Coronary artery (tissue), 2 donors: Measurements from ENCODE around the gene TSSK3.

ENCODE experiments used
- DNase-seq: peaks from one replicate; pipeline ENCODE4 v3.0.0-alpha.2; 2017; ENCODE audit warnings: low spot score
- H3K27ac ChIP-seq, 2 donors: fragments of 200-600 bp; sonication (generic); one replicate each; pipeline ENCODE4 v1.5.1; 2016 to 2019
- H3K4me3 ChIP-seq: fragments of 200-600 bp; sonication (generic); 2 replicates; pipeline ENCODE4 v1.5.1; 2016; ENCODE audit warnings: mild to moderate bottlenecking, moderate library complexity
- CTCF ChIP-seq: fragments of 200-600 bp; sonication (generic); IDR thresholded peaks from one replicate; pipeline ENCODE4 v1.5.1; 2019; ENCODE audit warnings: antibody characterized with exemption

Gene TSSK3

GRCh38 chr1:32330558-32331151 lies 31.7 kb upstream of the TSSK3 start:
- TF ChIP-seq CTCF: no peak
- no peak for DNase-seq
- H3K27ac ChIP-seq: no peak overlapping the region
- H3K4me3 ChIP-seq: no peak overlapping the region

DNA sequence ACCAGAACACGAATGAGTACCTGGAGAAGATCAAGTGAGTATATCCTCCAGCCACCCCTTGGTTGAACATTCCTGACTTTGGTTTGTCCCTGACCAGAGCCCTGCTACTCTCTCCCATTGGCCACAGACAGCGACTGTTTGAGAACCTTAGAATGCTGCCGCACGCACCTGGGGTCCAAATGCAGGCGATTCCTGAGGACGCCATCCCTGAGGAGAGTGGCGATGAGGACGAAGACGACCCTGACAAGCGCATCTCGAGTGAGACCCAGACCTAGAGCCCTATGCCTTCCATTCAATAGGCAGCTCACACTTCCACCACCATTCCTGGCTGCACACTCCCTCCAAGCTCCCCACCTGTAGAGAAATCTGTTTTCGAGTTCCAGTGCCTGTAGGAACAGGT lies 30.8 kb upstream of the TSSK3 start:
- Histone ChIP-seq H3K4me3 (no peak overlapping the region), H3K27ac (no peak overlapping the region)
- no peak for TF ChIP-seq CTCF
- DNase-seq: no peak

- H3K4me3 ChIP-seq: no peak overlapping the region
- no peak for TF ChIP-seq CTCF
- DNase-seq: no peak
- H3K27ac ChIP-seq: no peak overlapping the region
These were observed 29.9 kb upstream of the TSSK3 start for GRCh38 chr1:32332290-32333079.

DNA sequence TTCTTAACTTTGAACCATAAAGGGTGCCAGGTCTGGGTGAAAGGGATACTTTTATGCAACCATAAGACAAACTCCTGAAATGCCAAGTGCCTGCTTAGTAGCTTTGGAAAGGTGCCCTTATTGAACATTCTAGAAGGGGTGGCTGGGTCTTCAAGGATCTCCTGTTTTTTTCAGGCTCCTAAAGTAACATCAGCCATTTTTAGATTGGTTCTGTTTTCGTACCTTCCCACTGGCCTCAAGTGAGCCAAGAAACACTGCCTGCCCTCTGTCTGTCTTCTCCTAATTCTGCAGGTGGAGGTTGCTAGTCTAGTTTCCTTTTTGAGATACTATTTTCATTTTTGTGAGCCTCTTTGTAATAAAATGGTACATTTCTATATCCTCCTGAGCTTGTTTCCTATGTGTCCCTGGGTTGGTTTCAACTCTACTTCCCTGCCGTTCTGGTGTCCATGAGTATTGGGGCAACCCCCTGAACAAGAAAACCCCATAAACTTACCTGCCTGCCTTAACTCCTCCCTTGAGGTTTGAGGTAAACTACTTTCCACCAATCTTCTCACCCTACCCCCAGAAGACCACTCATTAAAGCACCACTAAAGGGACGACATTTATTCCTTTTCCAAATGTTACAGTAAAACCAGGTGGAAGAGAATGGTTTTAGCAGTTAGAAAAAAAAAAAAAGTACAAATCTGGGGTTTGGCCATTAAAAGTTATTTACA lies 28.9 kb upstream of the TSSK3 start:
- Histone ChIP-seq H3K4me3 (no peak overlapping the region), H3K27ac (no peak overlapping the region)
- DNase-seq: no peak
- no peak for TF ChIP-seq CTCF

DNA sequence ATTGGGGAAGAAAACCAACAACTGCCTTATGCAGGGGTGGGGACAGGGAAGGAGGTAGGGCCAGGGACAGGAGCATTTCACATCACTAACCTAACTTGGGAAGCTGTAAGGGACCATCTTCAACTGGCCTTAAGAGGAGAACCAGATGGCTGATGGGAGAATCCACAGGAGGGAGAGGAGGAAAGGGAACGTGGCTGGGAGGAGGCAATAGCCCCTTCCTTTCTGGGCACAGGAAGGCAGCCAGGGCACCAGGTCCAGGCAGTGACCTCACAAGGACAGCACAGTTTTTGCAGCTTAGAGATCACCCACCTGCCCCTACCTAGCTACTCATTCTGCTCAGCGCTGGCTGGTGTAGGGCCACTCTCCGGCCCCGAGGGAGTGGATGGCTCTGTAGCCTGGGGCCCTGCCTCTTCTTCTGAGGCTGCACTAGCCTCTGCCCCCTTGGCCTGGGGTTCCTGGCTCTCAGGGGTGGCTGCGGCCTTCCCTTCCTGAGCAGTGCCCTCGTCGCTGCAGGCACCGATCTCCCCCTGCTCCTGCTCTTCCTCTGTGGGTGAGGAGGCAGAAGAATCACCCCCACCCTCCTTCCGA lies 28.0 kb upstream of the TSSK3 start:
- no peak for DNase-seq
- Histone ChIP-seq H3K4me3 (peak overlapping the region; percentile 81), H3K27ac (no peak overlapping the region)
- no peak for TF ChIP-seq CTCF

- TF ChIP-seq CTCF: peak; percentile 36
These were observed 27.3 kb upstream of the TSSK3 start for GRCh38 chr1:32334864-32335534.

More at GRCh38 chr1:32334864-32335534, 27.3 kb upstream of the TSSK3 start:
- Histone ChIP-seq H3K27ac (peak overlapping the region in 1 of 2 donors; percentile 73), H3K4me3 (peak overlapping the region; percentile 81)
- no peak for DNase-seq
